Measurements from ENCODE around the gene MSH5. TPM values are rescaled to one million over a fixed set of nuclear protein-coding genes. Genes with fewer than 3 reads are reported as not detected.
A peak's percentile ranks its signal among the peaks of the same experiment; 100 is the strongest.
"Not testable (repeated sequence)": the region's sequence is repeated elsewhere in the genome, so short reads cannot be mapped to it uniquely, and the experiment has no call there.

Gene MSH5
- total RNA-seq, 1 donor from 2014 or later = 4.2 TPM

GRCh38 chr6:31779908-31780307 lies 40.1 kb downstream of the MSH5 start:
- DNase-seq = no peak

GRCh38 chr6:31780507-31781243 lies 40.9 kb downstream of the MSH5 start:
- DNase-seq = no peak

GRCh38 chr6:31781244-31782125 lies 41.7 kb downstream of the MSH5 start:
- no peak for DNase-seq

- no peak for DNase-seq
Measured at GRCh38 chr6:31782126-31782855, 42.5 kb downstream of the MSH5 start.

GRCh38 chr6:31784098-31784925 lies 44.5 kb downstream of the MSH5 start:
- no peak for DNase-seq

- DNase-seq = no peak
Measured at GRCh38 chr6:31785475-31785874, 45.7 kb downstream of the MSH5 start.

GRCh38 chr6:31791324-31792089 lies 51.7 kb downstream of the MSH5 start:
- no peak for DNase-seq

GRCh38 chr6:31792090-31792374 lies 52.2 kb downstream of the MSH5 start:
- no peak for DNase-seq

GRCh38 chr6:31792761-31793171 lies 53.0 kb downstream of the MSH5 start:
- DNase-seq = no peak

- not testable (repeated sequence) for DNase-seq
Measured at GRCh38 chr6:31793927-31794245, 54.1 kb downstream of the MSH5 start.

GRCh38 chr6:31794294-31794865 lies 54.6 kb downstream of the MSH5 start:
- no peak for DNase-seq

GRCh38 chr6:31794866-31795615 lies 55.2 kb downstream of the MSH5 start:
- DNase-seq = no peak

- peak; percentile 86 for DNase-seq
Measured at GRCh38 chr6:31795616-31796298, 56.0 kb downstream of the MSH5 start, which contains the start of gene VARS1. TSS of gene VARS1 (minus strand) at chr6:31795752. CDS start at chr6:31795217, 535 bp downstream.

GRCh38 chr6:31796993-31797385 lies 57.2 kb downstream of the MSH5 start:
- DNase-seq = no peak

GRCh38 chr6:31797588-31797987 lies 57.8 kb downstream of the MSH5 start:
- no peak for DNase-seq

- DNase-seq = no peak
Measured at GRCh38 chr6:31799781-31800180, 60.0 kb downstream of the MSH5 start.

GRCh38 chr6:31801031-31801927 lies 61.5 kb downstream of the MSH5 start:
- not testable (repeated sequence) for DNase-seq

- DNase-seq = no peak
Measured at GRCh38 chr6:31805939-31806469, 66.2 kb downstream of the MSH5 start.

Data from occipital lobe (tissue), 2 donors.